H54 (cell line): ENCODE data around the gene C11orf86.
A peak's percentile ranks its signal among the peaks of the same experiment; 100 is the strongest.
"Not testable (repeated sequence)": the region's sequence is repeated elsewhere in the genome, so short reads cannot be mapped to it uniquely, and the experiment has no call there.

Source experiments
- DNase-seq: peaks from one replicate; pipeline ENCODE4 v3.0.0; 2011; ENCODE audit warnings: low spot score, mixed read lengths; ENCODE audit not compliant: insufficient read length
- FAIRE-seq: peaks from 3 replicates; lab custom pipeline; 2011; peaks lifted over from hg19 to GRCh38; lab: Jason Lieb, UNC
- POLR2A ChIP-seq: IDR thresholded peaks from 2 replicates; pipeline ENCODE4 v1.6.1; 2011; ENCODE audit warnings: low read depth, mild to moderate bottlenecking, low read length

C11orf86 gene

DNA sequence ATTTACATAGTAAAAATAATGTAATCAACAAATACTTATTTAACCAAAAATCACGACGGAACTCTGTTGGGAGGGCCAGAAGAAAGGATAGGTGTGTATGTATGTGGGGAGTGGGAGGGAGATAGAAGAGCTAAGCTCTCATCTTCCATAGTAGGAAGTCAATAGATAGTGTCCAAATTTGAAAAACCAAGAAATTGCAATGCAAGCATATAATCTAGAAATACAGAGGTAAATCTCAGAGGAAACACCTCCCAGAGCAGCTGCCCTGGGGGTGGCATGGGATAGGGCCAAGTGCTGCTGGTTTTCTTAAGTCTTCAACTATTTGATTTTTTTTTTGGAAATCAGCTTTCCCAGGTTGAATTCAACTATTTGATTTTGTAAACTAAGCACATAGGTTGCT, 16.9 kb downstream of the C11orf86 start:
- DNase-seq = no peak
- FAIRE-seq = no peak
- TF ChIP-seq POLR2A = no peak

DNA sequence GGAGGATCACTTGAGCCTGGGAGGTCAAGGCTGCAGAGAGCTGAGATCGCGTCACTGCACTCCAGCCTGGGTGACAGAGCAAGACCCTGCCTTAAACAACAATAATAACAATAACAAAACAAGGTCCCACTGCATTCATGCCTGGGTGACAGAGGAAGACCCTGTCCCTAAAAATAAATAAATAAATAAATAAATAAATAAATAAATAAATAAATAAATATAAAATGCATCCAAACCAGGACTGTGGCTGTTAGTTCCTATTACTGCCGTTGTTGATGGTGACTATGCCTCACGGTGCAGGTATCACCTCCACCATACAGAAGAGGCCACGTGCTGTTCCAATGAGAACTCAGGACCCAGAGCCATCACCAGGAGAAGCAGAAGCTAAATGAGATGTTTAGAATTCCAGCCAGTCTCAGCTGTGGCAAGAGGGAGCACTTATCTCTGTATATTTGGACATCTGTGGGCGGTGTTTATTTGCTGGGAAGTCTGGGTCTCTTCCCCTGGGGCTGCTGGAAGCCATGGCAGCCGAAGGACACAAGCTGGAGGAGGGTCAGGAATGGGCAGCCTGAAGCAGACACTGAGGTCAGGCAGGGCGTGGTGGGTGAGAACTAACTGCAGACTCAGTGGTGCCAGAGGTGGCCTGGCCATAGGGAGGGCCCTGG, 21.6 kb downstream of the C11orf86 start:
- DNase-seq (no peak), FAIRE-seq (no peak)

DNA sequence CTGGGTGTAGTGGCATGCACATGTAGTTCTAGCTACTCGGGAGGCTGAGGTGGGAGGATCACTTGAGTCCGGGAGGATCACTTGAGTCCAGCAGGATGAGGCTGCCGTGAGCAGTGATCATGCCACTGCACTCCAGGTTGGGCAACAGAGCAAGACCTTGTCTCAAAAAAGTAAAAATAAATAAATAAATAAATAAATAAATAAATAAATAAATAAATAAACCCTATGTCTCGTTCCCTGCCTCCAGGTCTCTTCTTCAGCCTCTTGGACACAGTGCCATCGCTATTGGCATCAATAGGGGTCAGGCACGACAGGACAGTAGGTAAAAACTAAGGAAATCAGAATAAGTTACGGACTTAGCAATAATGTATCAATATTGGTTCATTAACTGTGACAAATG, 24.5 kb downstream of the C11orf86 start:
- no peak for FAIRE-seq
- no peak for TF ChIP-seq POLR2A
- DNase-seq = no peak

More for the DNA sequence above, 21.6 kb downstream of the C11orf86 start:
- TF ChIP-seq POLR2A = no peak

DNA sequence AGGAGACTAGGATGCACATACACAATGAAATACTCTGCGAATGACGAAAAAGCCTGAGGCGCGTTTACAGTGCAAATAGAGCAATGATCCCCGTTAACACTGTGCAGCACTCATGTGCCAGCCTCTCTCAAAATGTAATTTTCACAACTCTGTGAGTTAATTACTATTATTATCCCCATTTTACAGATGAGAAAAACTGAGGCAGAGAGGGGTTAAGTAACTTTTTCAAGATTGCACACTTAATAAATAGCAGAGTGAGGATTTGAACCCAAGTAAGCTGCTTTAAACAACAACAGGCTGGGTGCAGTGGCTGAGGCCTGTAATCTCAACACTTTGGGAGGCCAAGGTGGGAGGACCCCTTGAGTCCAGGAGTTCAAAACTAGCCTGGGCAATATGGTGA, 26.2 kb downstream of the C11orf86 start:
- no peak for TF ChIP-seq POLR2A
- DNase-seq (no peak), FAIRE-seq (no peak)

DNA sequence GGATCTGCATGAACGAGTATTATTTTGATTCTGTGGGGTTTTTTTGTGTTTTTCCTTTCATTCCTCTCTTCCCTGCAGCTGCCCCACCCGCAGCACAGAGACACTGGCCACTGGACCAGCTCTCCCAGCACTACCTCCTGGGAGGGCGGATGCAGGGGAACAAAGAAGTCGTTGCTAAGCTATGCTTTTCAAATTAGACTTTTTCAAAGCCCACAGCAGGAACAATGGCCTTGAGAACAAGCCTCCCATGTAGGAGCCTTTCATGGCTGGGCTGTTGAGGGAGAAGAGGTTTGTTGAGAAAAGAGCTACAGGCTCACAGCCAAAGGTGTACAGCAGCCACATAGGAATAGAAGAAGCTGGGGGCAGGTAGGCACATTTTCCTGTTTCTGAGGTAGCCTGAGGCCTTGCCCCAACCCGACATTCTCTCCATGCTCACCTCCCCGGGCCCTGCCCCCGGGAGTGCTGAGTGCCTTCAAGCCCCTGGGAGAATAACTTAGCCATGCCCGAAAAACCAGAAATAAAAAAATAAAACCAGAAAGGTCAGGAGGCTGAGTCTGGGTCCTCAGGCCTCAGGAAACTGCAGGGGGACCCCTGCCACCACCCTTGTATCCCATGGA, 27.3 kb downstream of the C11orf86 start:
- DNase-seq (no peak), FAIRE-seq (no peak)
- TF ChIP-seq POLR2A = no peak

DNA sequence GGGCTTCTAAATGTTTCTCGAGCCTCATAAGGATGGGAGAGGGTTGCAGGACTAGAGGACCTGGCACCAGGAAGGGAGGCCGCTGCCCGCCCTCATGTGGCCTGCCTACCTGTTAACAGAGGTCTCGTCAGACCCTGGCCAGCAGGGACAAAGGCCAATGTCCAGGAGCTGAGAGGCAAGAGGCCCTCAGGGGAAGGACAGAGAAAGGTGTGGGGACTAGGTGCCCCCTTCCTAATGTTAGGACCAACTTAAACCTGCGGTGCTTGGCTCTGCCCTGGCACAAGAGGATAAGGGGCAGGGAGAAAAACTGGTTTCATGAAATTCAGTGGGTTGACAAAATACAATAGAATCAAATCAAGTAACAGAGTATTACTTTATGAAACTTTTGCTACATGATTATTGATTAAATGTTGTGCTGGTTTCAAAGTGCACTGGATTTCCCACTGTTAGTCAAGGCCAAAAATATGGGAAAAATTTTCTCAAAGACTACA, 27.9 kb downstream of the C11orf86 start:
- TF ChIP-seq POLR2A = no peak
- DNase-seq = no peak
- no peak for FAIRE-seq

DNA sequence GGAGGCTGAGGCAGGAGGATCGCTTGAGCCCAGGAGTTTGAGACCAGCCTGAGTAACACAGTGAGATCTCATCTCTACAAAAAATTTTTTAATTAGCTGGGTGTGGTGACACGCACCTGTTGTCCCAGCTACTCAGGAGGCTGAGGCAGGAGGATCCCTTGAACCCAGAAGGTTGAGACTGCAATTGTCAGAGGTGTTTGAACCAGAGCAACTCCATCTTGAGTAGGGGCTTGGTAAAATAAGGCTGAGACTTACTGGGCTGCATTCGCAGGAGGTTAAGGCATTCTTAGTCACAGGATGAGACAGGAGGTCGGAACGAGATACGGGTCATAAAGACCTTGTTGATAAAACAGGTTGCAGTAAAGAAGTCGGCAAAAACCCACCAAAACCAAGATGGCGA, 30.1 kb downstream of the C11orf86 start:
- DNase-seq, FAIRE-seq: not testable (repeated sequence)

DNA sequence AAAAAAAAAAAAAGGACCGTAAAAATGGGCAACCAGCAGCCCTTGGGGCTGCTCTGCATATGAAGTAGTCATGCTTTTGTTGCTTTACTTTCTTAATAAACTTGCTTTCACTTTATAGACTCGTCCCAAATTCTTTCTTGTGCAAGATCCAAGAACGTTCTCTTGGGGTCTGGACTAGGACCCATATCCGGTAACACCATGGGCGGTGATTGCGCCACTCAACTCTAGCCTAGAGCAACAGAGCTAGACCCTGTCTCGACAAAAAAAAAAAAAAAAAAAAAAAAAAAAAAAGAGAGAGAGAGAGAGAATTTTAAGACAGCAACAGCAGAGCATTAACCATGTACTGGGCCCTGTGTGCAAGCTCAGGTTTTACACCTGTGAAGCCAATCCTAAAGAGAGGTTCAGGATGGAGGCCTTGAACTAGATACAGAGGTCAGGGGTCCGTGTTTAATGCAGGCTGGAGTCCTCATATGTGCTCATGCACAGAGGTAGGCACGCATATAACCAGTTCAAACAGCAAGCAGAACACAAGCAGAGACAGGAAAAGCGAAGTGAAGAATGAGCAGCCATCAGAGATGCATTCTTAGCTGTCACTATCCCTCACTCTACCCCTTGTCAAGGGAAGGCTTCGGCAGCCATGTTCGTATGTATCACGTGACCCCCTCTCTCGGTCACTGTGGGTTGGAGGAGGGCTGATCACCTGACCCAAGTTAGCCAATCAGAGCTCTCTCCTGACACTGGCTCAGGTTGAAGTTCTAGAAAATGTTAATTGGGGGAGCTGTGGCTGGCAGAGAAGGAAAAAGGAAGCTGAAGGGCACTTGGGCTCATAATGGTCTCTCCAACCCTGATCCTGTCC, 31.2 kb downstream of the C11orf86 start:
- peak; percentile 68 for DNase-seq
- no peak for FAIRE-seq

DNA sequence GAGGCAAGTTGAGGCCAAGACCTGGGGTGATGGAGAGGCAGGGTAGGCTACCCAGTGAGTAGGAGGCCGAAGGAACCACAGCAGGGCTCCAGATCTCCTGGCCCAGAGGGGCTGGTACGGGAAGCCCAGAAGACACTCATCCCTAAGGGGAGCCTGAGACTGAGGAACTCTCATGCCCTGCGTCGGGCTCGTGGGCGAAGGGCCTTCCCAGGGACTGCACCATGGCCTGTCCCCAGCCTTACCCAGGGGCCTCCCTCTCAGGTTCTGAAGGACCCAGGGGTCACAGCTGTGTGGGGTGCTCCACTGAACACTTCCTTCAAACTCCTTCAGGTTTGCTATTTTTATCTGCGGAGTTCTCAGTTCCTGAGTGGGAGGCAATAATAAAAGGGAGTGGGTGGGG, 32.0 kb downstream of the C11orf86 start:
- TF ChIP-seq POLR2A = no peak
- DNase-seq = no peak
- FAIRE-seq = no peak

More for the DNA sequence above, 31.2 kb downstream of the C11orf86 start:
- TF ChIP-seq POLR2A = no peak; the same call in 1 of the 2 replicates

DNA sequence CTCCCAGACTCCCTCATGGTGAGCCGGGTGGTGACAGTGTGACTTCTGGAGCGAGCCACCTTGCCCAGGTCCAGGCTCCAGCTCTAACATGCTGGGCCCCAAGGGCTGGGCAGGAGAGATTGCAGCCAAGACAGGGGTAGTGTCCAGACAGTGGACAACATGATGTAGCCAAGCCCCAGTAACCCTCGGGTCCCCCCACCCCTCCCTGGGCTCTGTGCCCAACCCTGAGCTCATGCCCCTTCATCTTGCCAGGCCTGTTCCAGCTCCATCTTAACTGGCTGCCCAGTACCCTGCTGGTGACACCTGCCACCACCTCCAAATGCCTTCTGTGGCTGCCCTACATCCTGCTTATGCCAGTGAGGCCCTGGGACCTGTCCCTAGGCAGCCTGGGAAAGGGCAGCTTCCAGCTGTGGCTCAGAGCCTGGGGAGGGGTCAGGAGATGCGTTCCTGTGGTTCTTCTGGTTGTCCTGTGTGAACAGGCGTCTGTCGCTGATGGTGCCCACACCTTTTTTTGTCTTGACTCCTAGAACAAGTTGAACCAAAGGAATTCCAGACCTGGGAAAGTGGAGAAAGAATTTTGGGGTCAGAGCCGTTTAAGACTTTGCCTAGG, 35.3 kb downstream of the C11orf86 start:
- DNase-seq = no peak
- no peak for FAIRE-seq
- TF ChIP-seq POLR2A = no peak

DNA sequence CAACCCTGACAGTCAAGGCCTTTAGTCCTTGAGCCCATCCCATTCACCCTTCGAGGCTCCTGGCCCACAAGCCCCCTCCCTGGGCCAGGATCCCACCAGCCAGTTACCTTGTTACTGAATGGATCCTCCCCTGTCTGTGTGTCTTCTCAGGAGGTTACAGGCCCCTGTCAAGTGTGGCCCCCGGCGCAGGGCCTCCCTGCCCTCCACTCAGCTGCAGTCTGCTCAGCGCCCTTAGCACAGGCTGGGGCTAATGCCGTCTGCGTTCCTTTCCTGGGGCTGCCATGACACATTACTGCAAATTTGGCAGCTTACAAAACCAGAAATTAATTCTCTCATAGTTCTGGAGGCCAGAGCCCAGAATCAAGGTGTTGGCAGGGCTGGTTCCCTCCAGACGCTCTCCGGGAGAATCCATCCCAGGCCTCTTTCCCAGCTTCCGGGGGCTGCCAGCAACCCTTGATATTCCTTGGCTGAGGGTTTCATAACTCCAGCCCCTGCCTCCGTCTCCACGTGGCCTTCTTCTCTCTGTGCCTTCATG, 38.5 kb downstream of the C11orf86 start:
- TF ChIP-seq POLR2A = no peak
- FAIRE-seq (no peak), DNase-seq (no peak)

DNA sequence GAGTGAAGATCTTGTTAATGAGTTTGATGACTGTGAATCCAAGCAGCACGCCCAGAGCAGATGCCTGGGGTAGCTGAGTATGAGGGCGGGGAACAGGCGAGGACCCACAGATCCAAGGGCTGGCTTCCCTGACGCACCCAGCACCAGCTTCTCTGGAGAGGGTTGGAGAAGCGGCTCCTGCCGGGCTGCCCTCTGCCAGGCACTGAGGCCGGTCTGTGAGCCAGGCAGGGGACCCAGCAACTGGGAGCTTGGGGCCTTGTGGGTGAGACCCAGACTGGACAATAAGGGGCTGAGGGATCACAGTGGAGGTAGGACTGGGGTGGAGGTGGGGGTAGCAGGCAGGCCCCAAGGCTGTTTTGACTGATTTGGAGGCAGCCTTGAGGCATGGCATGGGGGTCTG, 39.2 kb downstream of the C11orf86 start:
- TF ChIP-seq POLR2A = no peak
- no peak for FAIRE-seq
- no peak for DNase-seq

DNA sequence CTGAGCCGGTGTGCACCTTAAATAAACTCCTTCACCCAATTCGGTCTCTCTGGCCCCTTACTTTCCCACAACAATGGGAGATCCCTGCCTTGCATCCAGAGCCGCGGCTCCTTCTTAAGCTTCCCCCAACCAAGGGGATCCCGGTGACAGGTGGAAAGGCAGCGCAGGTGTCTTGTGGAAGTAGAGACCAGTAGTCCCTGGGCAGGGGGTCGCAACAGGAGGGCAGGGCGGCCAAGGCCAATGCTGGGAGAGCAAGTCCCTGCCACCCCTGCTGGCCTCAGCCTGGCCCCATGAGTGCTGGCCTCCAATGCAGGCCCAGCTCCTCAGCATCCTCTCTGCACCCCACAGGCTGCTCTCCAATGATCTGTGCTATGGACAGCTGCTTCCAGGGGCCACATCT, 39.9 kb downstream of the C11orf86 start:
- FAIRE-seq = no peak
- DNase-seq = no peak
- no peak for TF ChIP-seq POLR2A
